ENCODE measurements around the gene SPEF1.

Gene SPEF1

DNA sequence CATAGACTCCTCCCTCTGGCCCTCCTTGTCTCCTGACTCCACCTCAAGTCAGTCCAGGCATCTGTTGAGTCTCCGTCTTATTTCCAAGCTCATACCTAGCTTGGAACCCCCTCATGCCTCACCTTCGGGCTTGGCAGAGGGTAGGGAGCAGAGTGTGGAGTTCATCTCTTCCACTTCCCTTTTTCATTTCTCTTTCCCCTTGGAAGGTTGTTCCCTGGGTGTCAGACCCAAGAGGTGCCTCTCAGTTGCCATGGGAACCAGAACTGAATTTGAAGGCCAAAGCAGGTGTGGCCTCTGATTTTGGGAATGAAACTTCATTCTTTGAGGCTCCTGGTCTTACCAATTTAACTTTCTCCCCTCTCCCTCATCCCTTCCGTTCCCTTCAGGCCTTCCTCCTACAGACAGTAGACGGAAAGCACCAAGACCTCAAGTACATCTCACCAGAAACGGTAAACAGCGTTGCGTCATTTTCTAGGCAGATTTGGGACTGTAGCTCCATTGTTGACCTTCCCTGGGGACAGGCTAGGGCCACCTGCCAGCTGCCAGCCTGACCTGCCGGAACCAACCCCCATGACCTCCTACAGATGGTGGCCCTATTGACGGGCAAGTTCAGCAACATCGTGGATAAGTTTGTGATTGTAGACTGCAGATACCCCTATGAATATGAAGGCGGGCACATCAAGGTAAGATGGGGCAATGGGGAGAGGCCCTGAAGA is 21.4 kb upstream of the SPEF1 start:
- ChIA-PET CTCF (interaction anchor here (1.5 to 2.2 kb wide), 2 partner anchors 16 to 125 kb away, joined by 6 to 9 read pairs; partner anchors contain the start of gene AP5S1), POLR2A (no interaction called here)
- no peak for DNase-seq (ENCODE audit: low read depth, low spot score)
- H3K4me3 ChIP-seq (ENCODE audit: low read depth, low read length): no peak overlapping the region
- no peak for TF ChIP-seq CTCF (IDR thresholded peaks at IDR 0.05; ENCODE audit: insufficient read depth, low read length, missing control alignments)

DNA sequence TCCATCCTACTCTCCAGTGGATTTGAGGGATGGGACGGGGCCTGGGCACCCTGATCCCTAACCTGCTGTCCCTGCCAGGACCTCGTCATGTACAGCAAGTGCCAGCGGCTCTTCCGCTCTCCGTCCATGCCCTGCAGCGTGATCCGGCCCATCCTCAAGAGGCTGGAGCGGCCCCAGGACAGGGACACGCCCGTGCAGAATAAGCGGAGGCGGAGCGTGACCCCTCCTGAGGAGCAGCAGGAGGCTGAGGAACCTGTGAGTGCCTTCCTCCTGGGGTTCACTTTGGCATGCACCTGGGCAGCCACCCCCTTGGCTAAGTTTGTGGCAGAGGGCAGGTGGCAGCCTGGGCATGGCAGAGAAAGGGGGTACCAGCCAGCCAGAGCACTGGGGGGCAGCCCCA is 20.6 kb upstream of the SPEF1 start:
- DNase-seq (ENCODE audit: low read depth, low spot score): no peak
- ChIA-PET POLR2A (no interaction called here), CTCF (interaction anchor here (0.7 to 4.3 kb wide), 3 partner anchors 14 to 125 kb away, joined by 4 to 40 read pairs (median 6); partner anchors contain the start of gene AP5S1)
- no peak overlapping the region for H3K4me3 ChIP-seq (ENCODE audit: low read depth, low read length)
- TF ChIP-seq CTCF (IDR thresholded peaks at IDR 0.05; ENCODE audit: insufficient read depth, low read length, missing control alignments): no peak

GRCh38 chr20:3801299-3801698 is 20.1 kb upstream of the SPEF1 start:
- TF ChIP-seq CTCF (IDR thresholded peaks at IDR 0.05; ENCODE audit: insufficient read depth, low read length, missing control alignments): no peak
- POLR2A ChIA-PET: interaction anchor here (1.4 kb wide), 1 partner anchor 17 kb away, joined by 3 read pairs; no protein-coding TSS in a partner anchor
- CTCF ChIA-PET: interaction anchor here (0.7 to 4.3 kb wide), 6 partner anchors 13 to 124 kb away, joined by 3 to 40 read pairs (median 5); partner anchors contain the start of gene AP5S1
- no peak overlapping the region for H3K4me3 ChIP-seq (ENCODE audit: low read depth, low read length)
- DNase-seq (ENCODE audit: low read depth, low spot score): no peak

- TF ChIP-seq CTCF (IDR thresholded peaks at IDR 0.05; ENCODE audit: insufficient read depth, low read length, missing control alignments): no peak
- CTCF ChIA-PET: interaction anchor here (1.2 to 4.3 kb wide), 5 partner anchors 13 to 124 kb away, joined by 3 to 40 read pairs (median 6); partner anchors contain the start of gene AP5S1
- POLR2A ChIA-PET: interaction anchor here (1.4 kb wide), 1 partner anchor 17 kb away, joined by 3 read pairs; no protein-coding TSS in a partner anchor
- DNase-seq (ENCODE audit: low read depth, low spot score): no peak
- H3K4me3 ChIP-seq (ENCODE audit: low read depth, low read length): no peak overlapping the region
Observed at GRCh38 chr20:3800878-3801260, 19.6 kb upstream of the SPEF1 start.

DNA sequence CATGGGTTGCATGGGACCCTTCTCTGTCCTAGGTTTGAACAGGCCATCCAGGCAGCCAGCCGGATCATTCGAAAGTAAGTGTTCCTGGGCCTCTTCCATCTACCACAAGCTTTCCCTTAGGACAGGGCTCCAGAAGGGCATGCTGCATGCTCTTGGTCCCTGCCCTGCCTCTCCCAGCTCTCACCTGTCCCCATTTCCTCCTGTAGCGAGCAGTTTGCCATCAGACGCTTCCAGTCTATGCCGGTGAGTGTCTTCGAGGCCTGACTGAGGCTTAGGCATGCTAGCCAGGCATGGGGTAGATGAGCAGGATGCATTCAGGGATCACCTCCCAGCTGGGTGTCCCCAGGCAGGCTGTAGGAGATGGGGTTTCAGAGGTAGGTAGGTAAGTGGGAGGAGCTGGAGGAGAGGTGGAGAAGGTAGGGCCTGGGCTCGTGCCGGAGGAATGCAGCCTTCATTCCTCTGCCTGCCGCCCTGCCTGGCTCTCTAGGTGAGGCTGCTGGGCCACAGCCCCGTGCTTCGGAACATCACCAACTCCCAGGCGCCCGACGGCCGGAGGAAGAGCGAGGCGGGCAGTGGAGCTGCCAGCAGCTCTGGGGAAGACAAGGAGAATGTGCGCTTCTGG is 19.1 kb upstream of the SPEF1 start:
- ChIA-PET CTCF (interaction anchor here (1.2 to 4.3 kb wide), 5 partner anchors 13 to 123 kb away, joined by 3 to 40 read pairs (median 6); partner anchors contain the start of gene AP5S1), POLR2A (interaction anchor here (1.4 kb wide), 1 partner anchor 18 kb away, joined by 3 read pairs; no protein-coding TSS in a partner anchor)
- H3K4me3 ChIP-seq (ENCODE audit: low read depth, low read length): no peak overlapping the region
- no peak for TF ChIP-seq CTCF (IDR thresholded peaks at IDR 0.05; ENCODE audit: insufficient read depth, low read length, missing control alignments)
- DNase-seq (ENCODE audit: low read depth, low spot score): no peak

DNA sequence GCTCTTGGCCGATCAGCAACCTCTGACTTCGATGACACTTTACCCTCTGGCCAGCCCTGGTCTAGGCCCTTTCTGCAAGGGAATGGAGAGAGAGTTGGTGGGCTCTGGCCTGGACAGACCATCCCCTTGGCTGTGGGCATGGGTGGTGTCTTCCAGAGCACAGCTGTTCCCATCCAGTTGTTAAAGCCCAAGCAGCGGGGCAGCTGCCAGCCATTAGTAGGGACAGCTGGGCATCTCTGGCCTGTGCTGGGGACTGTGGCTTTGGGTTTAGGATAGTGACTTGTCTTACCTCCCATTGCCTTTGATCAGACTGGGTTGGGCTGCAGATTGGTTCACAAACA is 17.6 kb upstream of the SPEF1 start:
- H3K4me3 ChIP-seq (ENCODE audit: low read depth, low read length): peak overlapping the region; percentile 8; the same call in 1 of the 2 replicates
- ChIA-PET POLR2A (no interaction called here), CTCF (interaction anchor here (0.9 to 4.3 kb wide), 3 partner anchors 11 to 21 kb away, joined by 4 to 40 read pairs (median 11); partner anchors contain the start of gene AP5S1)
- DNase-seq (ENCODE audit: low read depth, low spot score): no peak
- TF ChIP-seq CTCF (IDR thresholded peaks at IDR 0.05; ENCODE audit: insufficient read depth, low read length, missing control alignments): no peak
